GM23338 (cell line): ENCODE results near the gene DHX34. TPM values are rescaled to one million over a fixed set of nuclear protein-coding genes. Genes with fewer than 3 reads are reported as not detected.
A peak's percentile ranks its signal among the peaks of the same experiment; 100 is the strongest.
"Not testable (repeated sequence)": the region's sequence is repeated elsewhere in the genome, so short reads cannot be mapped to it uniquely, and the experiment has no call there.

Experiments used
- ATAC-seq: fragments of 200-7000 bp; cut with Tn5 transposase; 3 replicates; pipeline ENCODE4 v1.9.1; 2020
- DNase-seq: peaks from one replicate; pipeline ENCODE4 v3.0.0-alpha.2; 2015; ENCODE audit warnings: low spot score
- H2AFZ ChIP-seq: fragments of 200-600 bp; sonication (generic); 2 replicates; pipeline ENCODE4 v1.8.0; 2016; ENCODE audit warnings: antibody characterized with exemption, mild to moderate bottlenecking, moderate library complexity
- H3F3A ChIP-seq: fragments of 200-600 bp; sonication (generic); replicated peaks from 2 replicates; pipeline ENCODE4 v1.8.0; 2017; ENCODE audit warnings: antibody characterized with exemption, mixed run types, low read depth
- H3K27ac ChIP-seq: fragments of 200-600 bp; sonication (generic); 2 replicates; pipeline ENCODE4 v1.6.1; 2016; ENCODE audit warnings: low read depth
- H3K27me3 ChIP-seq: fragments of 200-600 bp; sonication (generic); 2 replicates; pipeline ENCODE4 v1.8.0; 2016; ENCODE audit warnings: mild to moderate bottlenecking, mixed run types, moderate library complexity; ENCODE audit not compliant: insufficient read depth
- H3K36me3 ChIP-seq: fragments of 200-600 bp; sonication (generic); 2 replicates; pipeline ENCODE4 v1.8.0; 2016; ENCODE audit warnings: mild to moderate bottlenecking; ENCODE audit not compliant: insufficient read depth
- H3K4me1 ChIP-seq: fragments of 200-600 bp; sonication (generic); 2 replicates; pipeline ENCODE4 v1.8.0; 2016; ENCODE audit warnings: mild to moderate bottlenecking, moderate library complexity; ENCODE audit not compliant: insufficient read depth
- H3K4me2 ChIP-seq: fragments of 200-600 bp; sonication (generic); 2 replicates; pipeline ENCODE4 v1.7.1; 2017; ENCODE audit warnings: mixed run types
- H3K4me3 ChIP-seq: fragments of 200-600 bp; sonication (generic); 2 replicates; pipeline ENCODE4 v1.6.1; 2016; ENCODE audit warnings: mixed run types
- H3K79me2 ChIP-seq: fragments of 200-600 bp; sonication (generic); replicated peaks from 2 replicates; pipeline ENCODE4 v1.8.0; 2017; ENCODE audit warnings: mild to moderate bottlenecking; ENCODE audit not compliant: insufficient read depth
- H3K9me2 ChIP-seq: fragments of 200-600 bp; sonication (generic); 2 replicates; pipeline ENCODE4 v1.8.0; 2017; ENCODE audit not compliant: insufficient read depth
- H4K20me1 ChIP-seq: fragments of 200-600 bp; sonication (generic); replicated peaks from 2 replicates; pipeline ENCODE4 v1.8.0; 2017; ENCODE audit warnings: mild to moderate bottlenecking; ENCODE audit not compliant: insufficient read depth
- H3K27ac Mint-ChIP-seq: 2 replicates; pipeline ENCODE4 v1.8.0; 2020; ENCODE audit warnings: inconsistent platforms, mild to moderate bottlenecking, moderate library complexity, mixed read lengths
- H3K27me3 Mint-ChIP-seq: 3 replicates; pipeline ENCODE4 v1.8.0; 2022; ENCODE audit warnings: low read depth, mild to moderate bottlenecking, moderate library complexity, mixed read lengths, inconsistent platforms; ENCODE audit not compliant: insufficient read depth, poor library complexity
- H3K36me3 Mint-ChIP-seq: 3 replicates; pipeline ENCODE4 v1.8.0; 2021; ENCODE audit warnings: low read depth, mild to moderate bottlenecking, inconsistent platforms, moderate library complexity, mixed read lengths
- H3K4me1 Mint-ChIP-seq: 3 replicates; pipeline ENCODE4 v1.8.0; 2020; ENCODE audit warnings: mild to moderate bottlenecking, inconsistent platforms, mixed read lengths
- H3K4me3 Mint-ChIP-seq: 3 replicates; pipeline ENCODE4 v1.8.0; 2021; ENCODE audit warnings: moderate library complexity, mild to moderate bottlenecking, inconsistent platforms, mixed read lengths
- H3K9me3 Mint-ChIP-seq: 3 replicates; pipeline ENCODE4 v1.8.0; 2020; ENCODE audit warnings: moderate library complexity, mild to moderate bottlenecking, inconsistent platforms, mixed read lengths
- CTCF ChIP-seq, 2 experiments: fragments of 200-600 bp in 1 of 2; sonication (generic) in 1 of 2; conservative IDR thresholded peaks; 2 replicates each; pipeline versions ENCODE4 v1.5.1 to v1.6.1; 2016 to 2017; ENCODE audit warnings: antibody characterized with exemption in 2 of 2, low read depth in 2 of 2, mild to moderate bottlenecking in 2 of 2, moderate library complexity in 1 of 2
- ETS1 ChIP-seq: IDR thresholded peaks from 2 replicates; pipeline ENCODE4 v1.6.1; 2016; ENCODE audit warnings: antibody characterized with exemption
- POLR2AphosphoS5 ChIP-seq: IDR thresholded peaks from 2 replicates; pipeline ENCODE4 v1.6.1; 2016; ENCODE audit warnings: antibody characterized with exemption, low read depth
- REST ChIP-seq: IDR thresholded peaks from one replicate; pipeline ENCODE4 v1.6.1; 2018; ENCODE audit warnings: antibody characterized with exemption; ENCODE audit not compliant: unreplicated experiment
- long read RNA-seq: library from polyadenylated mRNA; unstranded; transcript quantifications from one replicate; pipeline ENCODE4 v2.0.0, GENCODE V29; 2020; ENCODE audit not compliant: unreplicated experiment
- polyA plus RNA-seq: library from polyadenylated mRNA; unstranded; fragments of >200 nt; fragmentation: Nextera tagmentation; extraction: Ambion mirVana; gene quantifications from 2 replicates; pipeline ENCODE4 v1.2.1, GENCODE V29; 2016
- total RNA-seq: library from RNA; depleted of rRNA; stranded (reverse); fragments of >200 nt; shearing (Covaris generic); gene quantifications from 2 replicates; pipeline ENCODE4 v1.2.3, GENCODE V29; 2014; rRNA removed

The DHX34 gene
- 42.8 and 50.1 TPM in 2 replicates for total RNA-seq
- polyA plus RNA-seq: 16.3 and 16.7 TPM in 2 replicates
- long read RNA-seq, partial matches to known transcripts: 0 of 2 reads
- long read RNA-seq, other reads (novel, unspliced or antisense): 2 of 2 reads

- no peak within 1 kb of the TSS for H3K27ac ChIP-seq
Measured at GRCh38 chr19:47348819-47349795, at the start of gene DHX34. Gene DHX34 (plus strand): TSS chr19:47349315. CDS start chr19:47353031, 3,716 bp downstream.

GRCh38 chr19:47300867-47301266 is 48.2 kb upstream of the DHX34 start:
- not testable (repeated sequence) for H3K9me3 Mint-ChIP-seq

More at GRCh38 chr19:47348819-47349795, at the start of gene DHX34:
- Histone ChIP-seq H3K4me3 (peak within 1 kb of the TSS; percentile 78), H3K27me3 (peaks cover 3% of the 10 kb centered on the region; the same call in 1 of the 2 replicates), H3K36me3 (peaks cover 8% of the 10 kb centered on the region), H2AFZ (peak within 1 kb of the TSS; percentile 85), H3K79me2 (peaks cover 48% of the 10 kb centered on the region), H3F3A (peaks cover 7% of the 10 kb centered on the region; the same call in 1 of the 2 replicates), H3K4me2 (peak within 1 kb of the TSS; percentile 88), H3K4me1 (peaks cover 16% of the 10 kb centered on the region), H4K20me1 (peaks cover 2% of the 10 kb centered on the region; the same call in 1 of the 2 replicates), H3K9me2 (no peaks in the 10 kb centered on the region)
- H3K36me3 Mint-ChIP-seq: peaks cover 49% of the 10 kb centered on the region
- peaks cover 15% of the 10 kb centered on the region for H3K27me3 Mint-ChIP-seq
- peak; percentile 99 for DNase-seq
- peak; percentile 93 for ATAC-seq
- peak within 1 kb of the TSS; percentile 88 for H3K27ac Mint-ChIP-seq
- peaks cover 28% of the 10 kb centered on the region for H3K4me1 Mint-ChIP-seq
- TF ChIP-seq CTCF (conservative IDR thresholded peaks at IDR 0.05; ENCODE audit: low read depth in 2 of 2) (peak; percentile 94 to 97), ETS1 (0 out of 2 replicates have a peak, but pooled peaks have one; percentile 32), POLR2AphosphoS5 (peak; percentile 93), REST (no peak)
- H3K4me3 Mint-ChIP-seq: peak within 1 kb of the TSS; percentile 92
- H3K9me3 Mint-ChIP-seq: peaks cover 16% of the 10 kb centered on the region; the same call in 2 of the 3 replicates

More at GRCh38 chr19:47300867-47301266, 48.2 kb upstream of the DHX34 start:
- not testable (repeated sequence) for H4K20me1 ChIP-seq, H2AFZ ChIP-seq, ATAC-seq, DNase-seq, H3K4me3 ChIP-seq, H3K27me3 ChIP-seq, H3K36me3 ChIP-seq, H3K4me3 Mint-ChIP-seq, H3K27ac Mint-ChIP-seq, H3F3A ChIP-seq, H3K36me3 Mint-ChIP-seq, H3K4me1 ChIP-seq, H3K9me2 ChIP-seq, H3K4me2 ChIP-seq, H3K79me2 ChIP-seq
- 0 out of 2 replicates have a peak overlapping the region, but pooled peaks have one; percentile 32 for H3K27ac ChIP-seq
- peaks cover 11% of the 10 kb centered on the region for H3K27me3 Mint-ChIP-seq
- H3K4me1 Mint-ChIP-seq: peaks cover 12% of the 10 kb centered on the region
